Measurements from ENCODE around the gene NFIB. TPM values are rescaled to one million over a fixed set of nuclear protein-coding genes. Genes with fewer than 3 reads are reported as not detected.

NFIB gene
- total RNA-seq = 99.9 TPM

GRCh38 chr9:14313951-14314423 lies at the start of gene NFIB:
NFIB (minus strand) TSS chr9:14314141; CDS start chr9:14313511, 630 bp downstream.
- H3K9me3 ChIP-seq = no peaks in the 10 kb centered on the region
- peak within 1 kb of the TSS; percentile 91 to 95 for H3K4me3 ChIP-seq
- intact Hi-C loops (cut with DNase I) = loop anchor here (1.0 to 5.0 kb wide), 5 partner anchors 8 to 827 kb away; no protein-coding TSS in a partner anchor
- no peaks in the 10 kb centered on the region for H3K27me3 ChIP-seq
- peaks cover 3% of the 10 kb centered on the region in 2 donors for H3K4me1 ChIP-seq
- H3K27ac ChIP-seq = peak within 1 kb of the TSS; percentile 99 to 100
- no peak for TF ChIP-seq CTCF (IDR thresholded peaks at IDR 0.05)
- H3K36me3 ChIP-seq = no peaks in the 10 kb centered on the region
- peak in 1 of 2 donors; percentile 78 for DNase-seq (ENCODE audit: low spot score in 2 of 2)

GRCh38 chr9:14362175-14362574 lies 48.2 kb upstream of the NFIB start:
- no peaks in the 10 kb centered on the region for H3K27me3 ChIP-seq
- H3K4me3 ChIP-seq = no peak overlapping the region
- H3K36me3 ChIP-seq = no peaks in the 10 kb centered on the region
- TF ChIP-seq CTCF (IDR thresholded peaks at IDR 0.05) = no peak
- H3K4me1 ChIP-seq = peaks cover 3 to 14% of the 10 kb centered on the region in 2 donors
- H3K27ac ChIP-seq = peak overlapping the region; percentile 2 to 35
- no peak for DNase-seq (ENCODE audit: low spot score in 2 of 2)
- H3K9me3 ChIP-seq = no peaks in the 10 kb centered on the region
- intact Hi-C loops (cut with DNase I) = no loop called here

GRCh38 chr9:14361074-14361473 lies 47.1 kb upstream of the NFIB start:
- no peak for TF ChIP-seq CTCF (IDR thresholded peaks at IDR 0.05)

GRCh38 chr9:14358523-14358922 lies 44.6 kb upstream of the NFIB start:
- Histone ChIP-seq H3K36me3 (no peaks in the 10 kb centered on the region), H3K27me3 (no peaks in the 10 kb centered on the region), H3K9me3 (no peaks in the 10 kb centered on the region), H3K27ac (no peak overlapping the region), H3K4me1 (peaks cover 8 to 11% of the 10 kb centered on the region in 2 donors), H3K4me3 (no peak overlapping the region)
- intact Hi-C loops (cut with DNase I) = loop anchor here (10.0 kb wide), 3 partner anchors 654 to 1324 kb away; partner anchors contain the start of gene MPDZ
- DNase-seq (ENCODE audit: low spot score in 2 of 2) = no peak
- TF ChIP-seq CTCF (IDR thresholded peaks at IDR 0.05) = no peak

More at GRCh38 chr9:14361074-14361473, 47.1 kb upstream of the NFIB start:
- DNase-seq (ENCODE audit: low spot score in 2 of 2) = no peak
- no peaks in the 10 kb centered on the region for H3K27me3 ChIP-seq
- H3K27ac ChIP-seq = no peak overlapping the region
- H3K4me1 ChIP-seq = peaks cover 4 to 15% of the 10 kb centered on the region in 2 donors
- intact Hi-C loops (cut with DNase I) = no loop called here
- no peaks in the 10 kb centered on the region for H3K36me3 ChIP-seq
- no peaks in the 10 kb centered on the region for H3K9me3 ChIP-seq
- no peak overlapping the region for H3K4me3 ChIP-seq

GRCh38 chr9:14356351-14357265 lies 42.7 kb upstream of the NFIB start:
- Histone ChIP-seq H3K4me1 (peaks cover 14 to 21% of the 10 kb centered on the region in 2 donors), H3K4me3 (peak overlapping the region; percentile 30 to 46), H3K36me3 (no peaks in the 10 kb centered on the region), H3K27me3 (no peaks in the 10 kb centered on the region), H3K27ac (peak overlapping the region; percentile 63 to 74), H3K9me3 (no peaks in the 10 kb centered on the region)
- no peak for DNase-seq (ENCODE audit: low spot score in 2 of 2)
- TF ChIP-seq CTCF (IDR thresholded peaks at IDR 0.05) = no peak
- intact Hi-C loops (cut with DNase I) = loop anchor here (10.0 kb wide), 3 partner anchors 652 to 1322 kb away; partner anchors contain the start of gene MPDZ
